ENCODE measurements around the gene COL8A2. TPM values are rescaled to one million over a fixed set of nuclear protein-coding genes. Genes with fewer than 3 reads are reported as not detected.

The COL8A2 gene
- polyA plus RNA-seq, 3 donors = 0.90 to 3.0 (median 1.6) TPM

DNA sequence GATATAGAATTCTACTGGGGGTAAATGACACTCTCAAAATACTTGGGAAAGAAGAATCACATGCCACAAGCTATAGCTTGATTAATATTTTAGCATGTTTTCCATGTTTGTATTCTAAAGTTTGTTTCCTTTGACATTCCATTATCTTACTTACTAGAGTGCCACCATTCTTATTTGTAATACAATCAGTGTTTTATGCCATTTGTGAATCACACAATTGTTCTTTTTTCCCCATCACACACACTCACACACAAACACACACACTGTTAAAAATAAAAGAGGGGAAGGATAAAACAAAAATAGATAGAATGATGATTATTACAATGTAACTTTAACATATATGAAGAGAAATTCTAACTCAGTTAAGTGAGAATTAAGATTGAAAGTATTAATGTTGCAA, 57.2 kb downstream of the COL8A2 start:
- H3K36me3 ChIP-seq (replicated peaks in 1 of 2; ENCODE audit: control insufficient read depth in 1 of 2, insufficient read depth in 2 of 2, low read length in 2 of 2) = peaks cover 0 to 4% of the 10 kb centered on the region in 2 donors
- no peak for DNase-seq
- Mint-ChIP-seq H3K36me3 (peaks cover 9 to 10% of the 10 kb centered on the region in 2 donors), H3K4me3 (no peak overlapping the region), H3K4me1 (no peaks in the 10 kb centered on the region), H3K27ac (no peak overlapping the region), H3K27me3 (ENCODE audit: low read depth in 3 of 3) (no peaks in the 10 kb centered on the region), H3K9me3 (peaks cover 0 to 6% (median 4%) of the 10 kb centered on the region in 7 donors)
- H3K9ac ChIP-seq (ENCODE audit: insufficient read depth, low read length, poor library complexity, severe bottlenecking) = no peak overlapping the region
- H3K4me3 ChIP-seq (replicated peaks in 1 of 3; ENCODE audit: low read depth in 2 of 3, low read length in 3 of 3) = no peak overlapping the region
- TF ChIP-seq, protein P1, sequence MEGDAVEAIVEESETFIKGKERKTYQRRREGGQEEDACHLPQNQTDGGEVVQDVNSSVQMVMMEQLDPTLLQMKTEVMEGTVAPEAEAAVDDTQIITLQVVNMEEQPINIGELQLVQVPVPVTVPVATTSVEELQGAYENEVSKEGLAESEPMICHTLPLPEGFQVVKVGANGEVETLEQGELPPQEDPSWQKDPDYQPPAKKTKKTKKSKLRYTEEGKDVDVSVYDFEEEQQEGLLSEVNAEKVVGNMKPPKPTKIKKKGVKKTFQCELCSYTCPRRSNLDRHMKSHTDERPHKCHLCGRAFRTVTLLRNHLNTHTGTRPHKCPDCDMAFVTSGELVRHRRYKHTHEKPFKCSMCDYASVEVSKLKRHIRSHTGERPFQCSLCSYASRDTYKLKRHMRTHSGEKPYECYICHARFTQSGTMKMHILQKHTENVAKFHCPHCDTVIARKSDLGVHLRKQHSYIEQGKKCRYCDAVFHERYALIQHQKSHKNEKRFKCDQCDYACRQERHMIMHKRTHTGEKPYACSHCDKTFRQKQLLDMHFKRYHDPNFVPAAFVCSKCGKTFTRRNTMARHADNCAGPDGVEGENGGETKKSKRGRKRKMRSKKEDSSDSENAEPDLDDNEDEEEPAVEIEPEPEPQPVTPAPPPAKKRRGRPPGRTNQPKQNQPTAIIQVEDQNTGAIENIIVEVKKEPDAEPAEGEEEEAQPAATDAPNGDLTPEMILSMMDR (IDR thresholded peaks at IDR 0.05) = no peak
- no peak overlapping the region for H3K27ac ChIP-seq (ENCODE audit: low read depth in 1 of 2, low read length in 2 of 2)
- H3K4me1 ChIP-seq (ENCODE audit: control insufficient read depth in 1 of 2, insufficient read depth in 2 of 2, low read length in 2 of 2) = no peaks in the 10 kb centered on the region
- intact Hi-C loops (cut with micrococcal nuclease) = no loop called here
- H2AFZ ChIP-seq (ENCODE audit: insufficient read depth, low read depth, low read length, poor library complexity, severe bottlenecking) = no peak overlapping the region
- H3K4me2 ChIP-seq (replicated peaks; ENCODE audit: extremely low read depth, low read length, poor library complexity, severe bottlenecking) = no peak overlapping the region
- no peaks in the 10 kb centered on the region for H3K79me2 ChIP-seq (ENCODE audit: insufficient read depth, low read length)
- H4K20me1 ChIP-seq (ENCODE audit: insufficient read depth, low read length) = no peaks in the 10 kb centered on the region
- no peaks in the 10 kb centered on the region for H3K27me3 ChIP-seq (ENCODE audit: control insufficient read depth in 2 of 2, insufficient read depth in 2 of 2, low read length in 2 of 2)
- H3K9me3 ChIP-seq (replicated peaks in 1 of 2; ENCODE audit: control insufficient read depth in 1 of 2, insufficient read depth in 1 of 2, low read length in 2 of 2) = no peaks in the 10 kb centered on the region

DNA sequence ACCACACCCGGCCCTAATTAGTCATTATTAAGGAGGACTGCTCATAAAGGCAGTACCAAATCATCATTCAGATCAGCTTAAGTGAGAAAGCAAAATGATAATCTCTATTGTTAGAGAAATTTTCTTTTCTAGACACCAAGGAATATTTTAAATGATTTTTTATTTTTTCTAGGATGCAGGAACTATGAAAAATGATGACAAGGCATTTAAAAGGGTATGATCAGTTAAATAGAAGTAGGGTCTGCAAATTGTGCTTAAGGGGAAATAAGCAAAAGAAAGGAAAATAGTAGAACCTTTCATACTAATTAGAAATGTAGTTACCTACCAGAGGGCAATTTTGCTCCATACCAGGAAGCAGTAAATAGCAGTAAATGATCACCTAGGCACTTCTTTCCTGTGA, 62.7 kb downstream of the COL8A2 start:
- no peaks in the 10 kb centered on the region for H3K4me1 Mint-ChIP-seq
- no peak overlapping the region for H3K27ac Mint-ChIP-seq
- H3K36me3 Mint-ChIP-seq = peaks cover 16 to 17% of the 10 kb centered on the region in 2 donors
- no peaks in the 10 kb centered on the region for H3K9me3 Mint-ChIP-seq
- Histone ChIP-seq H3K4me1 (ENCODE audit: control insufficient read depth in 1 of 2, insufficient read depth in 2 of 2, low read length in 2 of 2) (no peaks in the 10 kb centered on the region), H3K27ac (ENCODE audit: low read depth in 1 of 2, low read length in 2 of 2) (no peak overlapping the region), H3K36me3 (replicated peaks in 1 of 2; ENCODE audit: control insufficient read depth in 1 of 2, insufficient read depth in 2 of 2, low read length in 2 of 2) (peaks cover 14 to 29% of the 10 kb centered on the region in 2 donors), H3K4me3 (replicated peaks in 1 of 3; ENCODE audit: low read depth in 2 of 3, low read length in 3 of 3) (no peak overlapping the region), H3K27me3 (ENCODE audit: control insufficient read depth in 2 of 2, insufficient read depth in 2 of 2, low read length in 2 of 2) (no peaks in the 10 kb centered on the region), H3K79me2 (ENCODE audit: insufficient read depth, low read length) (no peaks in the 10 kb centered on the region), H4K20me1 (ENCODE audit: insufficient read depth, low read length) (no peaks in the 10 kb centered on the region), H3K9me3 (replicated peaks in 1 of 2; ENCODE audit: control insufficient read depth in 1 of 2, insufficient read depth in 1 of 2, low read length in 2 of 2) (no peaks in the 10 kb centered on the region), H2AFZ (ENCODE audit: insufficient read depth, low read depth, low read length, poor library complexity, severe bottlenecking) (no peak overlapping the region), H3K9ac (ENCODE audit: insufficient read depth, low read length, poor library complexity, severe bottlenecking) (no peak overlapping the region), H3K4me2 (replicated peaks; ENCODE audit: extremely low read depth, low read length, poor library complexity, severe bottlenecking) (no peak overlapping the region)
- no peak for DNase-seq
- no peak overlapping the region for H3K4me3 Mint-ChIP-seq
- H3K27me3 Mint-ChIP-seq (ENCODE audit: low read depth in 3 of 3) = peaks cover 0 to 2% (median 0%) of the 10 kb centered on the region in 3 donors
- intact Hi-C loops (cut with micrococcal nuclease) = no loop called here
- TF ChIP-seq, protein P1 (IDR thresholded peaks at IDR 0.05) = no peak
- no CpG with 5 or more reads among the region's 1 CpG for WGBS (ENCODE audit: insufficient coverage)

All from CD14-positive monocyte (primary cell).